CD14-positive monocyte (primary cell): ENCODE results near the gene FBXO34. TPM values are rescaled to one million over a fixed set of nuclear protein-coding genes. Genes with fewer than 3 reads are reported as not detected.

ENCODE experiments used
- DNase-seq, 3 donors: peaks; one replicate each; pipeline ENCODE4 v3.0.0-alpha.2; 2011 to 2022
- H2AFZ ChIP-seq: 2 replicates; pipeline ENCODE4 v1.6.0; 2012; ENCODE audit warnings: mild to moderate bottlenecking, low read depth, low read length, inconsistent platforms; ENCODE audit not compliant: insufficient read depth, poor library complexity, severe bottlenecking
- H3K27ac ChIP-seq, 2 donors: 1 replicate in 1 of 2; 2 replicates in 1 of 2; pipeline ENCODE4 v1.5.1; 2012 to 2013; ENCODE audit warnings: low read length in 2 of 2, control low read depth in 1 of 2, inconsistent platforms in 1 of 2, low read depth in 1 of 2, mild to moderate bottlenecking in 1 of 2
- H3K27me3 ChIP-seq, 2 donors: one replicate each; pipeline versions ENCODE4 v1.6.0 to v1.6.1; 2011 to 2013; ENCODE audit warnings: low read length in 2 of 2; ENCODE audit not compliant: control insufficient read depth in 2 of 2, insufficient read depth in 2 of 2
- H3K36me3 ChIP-seq, 2 donors: replicated peaks in 1 of 2; 1 replicate in 1 of 2; 2 replicates in 1 of 2; pipeline versions ENCODE4 v1.5.1 to v1.6.1; 2012 to 2013; ENCODE audit warnings: low read length in 2 of 2, control low read depth in 1 of 2, inconsistent platforms in 1 of 2, mild to moderate bottlenecking in 1 of 2; ENCODE audit not compliant: insufficient read depth in 2 of 2, control insufficient read depth in 1 of 2
- H3K4me1 ChIP-seq, 2 donors: 1 replicate in 1 of 2; 2 replicates in 1 of 2; pipeline versions ENCODE4 v1.5.1 to v1.6.1; 2012 to 2013; ENCODE audit warnings: low read length in 2 of 2, control low read depth in 1 of 2, inconsistent platforms in 1 of 2, mild to moderate bottlenecking in 1 of 2, moderate library complexity in 1 of 2; ENCODE audit not compliant: insufficient read depth in 2 of 2, control insufficient read depth in 1 of 2
- H3K4me2 ChIP-seq: replicated peaks from 2 replicates; pipeline ENCODE3; 2012; ENCODE audit warnings: low read length, moderate library complexity, mild to moderate bottlenecking; ENCODE audit not compliant: poor library complexity, severe bottlenecking; ENCODE audit errors: extremely low read depth
- H3K4me3 ChIP-seq, 3 experiments: fragments of 200-600 bp in 1 of 3; sonication (generic) in 1 of 3; replicated peaks in 1 of 3; 1 replicate in 2 of 3; 2 replicates in 1 of 3; pipeline ENCODE4 v1.5.1; 2011 to 2013; ENCODE audit warnings: low read length in 3 of 3, mild to moderate bottlenecking in 3 of 3, control low read depth in 2 of 3, low read depth in 2 of 3, inconsistent platforms in 1 of 3, moderate library complexity in 1 of 3
- H3K79me2 ChIP-seq: 2 replicates; pipeline ENCODE4 v1.6.0; 2012; ENCODE audit warnings: mild to moderate bottlenecking, control low read depth, inconsistent platforms, low read length, moderate library complexity; ENCODE audit not compliant: insufficient read depth
- H3K9ac ChIP-seq: 2 replicates; pipeline ENCODE4 v1.6.0; 2017; ENCODE audit warnings: low read length, mild to moderate bottlenecking; ENCODE audit not compliant: insufficient read depth, poor library complexity, severe bottlenecking
- H3K9me3 ChIP-seq, 2 donors: replicated peaks in 1 of 2; 1 replicate in 1 of 2; 2 replicates in 1 of 2; pipeline versions ENCODE4 v1.5.1 to v1.6.1; 2012 to 2013; ENCODE audit warnings: low read length in 2 of 2, control low read depth in 1 of 2; ENCODE audit not compliant: control insufficient read depth in 1 of 2, insufficient read depth in 1 of 2
- H4K20me1 ChIP-seq: 2 replicates; pipeline ENCODE4 v1.6.0; 2012; ENCODE audit warnings: mild to moderate bottlenecking, low read length, control low read depth, moderate library complexity; ENCODE audit not compliant: insufficient read depth
- H3K27ac Mint-ChIP-seq, 7 donors: one replicate each; pipeline ENCODE4 v1.8.0; 2020; ENCODE audit warnings: mild to moderate bottlenecking in 7 of 7, mixed read lengths in 7 of 7, moderate library complexity in 6 of 7, inconsistent platforms in 2 of 7
- H3K27me3 Mint-ChIP-seq, 3 donors: one replicate each; pipeline ENCODE4 v1.8.0; 2021 to 2022; ENCODE audit warnings: low read depth in 3 of 3, mild to moderate bottlenecking in 3 of 3, mixed read lengths in 3 of 3, moderate library complexity in 3 of 3, inconsistent platforms in 1 of 3
- H3K36me3 Mint-ChIP-seq, 2 donors: one replicate each; pipeline ENCODE4 v1.8.0; 2020; ENCODE audit warnings: mixed read lengths in 2 of 2, inconsistent platforms in 1 of 2, mild to moderate bottlenecking in 1 of 2
- H3K4me1 Mint-ChIP-seq: one replicate; pipeline ENCODE4 v1.8.0; 2020; ENCODE audit warnings: mild to moderate bottlenecking, mixed read lengths
- H3K4me3 Mint-ChIP-seq, 2 donors: one replicate each; pipeline ENCODE4 v1.8.0; 2020; ENCODE audit warnings: mild to moderate bottlenecking in 2 of 2, mixed read lengths in 2 of 2, moderate library complexity in 1 of 2
- H3K9me3 Mint-ChIP-seq, 7 donors: one replicate each; pipeline ENCODE4 v1.8.0; 2020 to 2022; ENCODE audit warnings: mixed read lengths in 7 of 7, mild to moderate bottlenecking in 6 of 7, moderate library complexity in 6 of 7, inconsistent platforms in 2 of 7
- WGBS: methylation state at CpG from one replicate; pipeline ENCODE4 v1.1.5; 2013; ENCODE audit warnings: missing lambda C conversion rate; ENCODE audit not compliant: insufficient coverage; 5-methylcytosine and 5-hydroxymethylcytosine counted together
- intact Hi-C, 2 donors: fragments of 100-400 bp; cut with micrococcal nuclease; formaldehyde crosslinking; loops; one replicate each; pipeline versions ENCODE4 v1.15.0 to v1.15.1; 2023
- polyA plus RNA-seq, 3 donors: library from polyadenylated mRNA; depleted of rRNA in 1 of 3; unstranded in 2 of 3; stranded (reverse) in 1 of 3; fragments of 300-500 nt in 2 of 3; fragments of >200 nt in 1 of 3; fragmentation: Illumina TruSeq in 2 of 3; gene quantifications; 1 replicate in 2 of 3; 2 replicates in 1 of 3; pipeline ENCODE4 v1.2.3, GENCODE V29; 2012 to 2021
- TF ChIP-seq, protein P1 (sequence below): fragments of 200-600 bp; IDR thresholded peaks from one replicate; pipeline ENCODE4 v1.8.0; 2022; ENCODE audit warnings: antibody characterized with exemption, mild to moderate bottlenecking

FBXO34 gene
- polyA plus RNA-seq, 3 donors, result 10.3 to 18.1 (median 17.3) TPM

- no peaks in the 10 kb centered on the region for H3K79me2 ChIP-seq
- no peak overlapping the region for H3K4me3 ChIP-seq
- intact Hi-C loops, result loop anchor here in 1 of 2 donors (10.0 kb wide), 1 partner anchor 111 kb away; no protein-coding TSS in a partner anchor
- no peak for DNase-seq
- Mint-ChIP-seq H3K4me3 (no peak overlapping the region), H3K27me3 (peaks cover 6 to 18% (median 7%) of the 10 kb centered on the region in 3 donors), H3K4me1 (peaks cover 4% of the 10 kb centered on the region), H3K36me3 (no peaks in the 10 kb centered on the region), H3K27ac (no peak overlapping the region), H3K9me3 (no peaks in the 10 kb centered on the region)
- no peak overlapping the region for H2AFZ ChIP-seq
- no peaks in the 10 kb centered on the region for H3K4me1 ChIP-seq
- no peaks in the 10 kb centered on the region for H3K9me3 ChIP-seq
- no peaks in the 10 kb centered on the region for H3K36me3 ChIP-seq
- no peaks in the 10 kb centered on the region for H4K20me1 ChIP-seq
- H3K9ac ChIP-seq, result no peak overlapping the region
- no peak overlapping the region for H3K4me2 ChIP-seq
- TF ChIP-seq, protein P1, sequence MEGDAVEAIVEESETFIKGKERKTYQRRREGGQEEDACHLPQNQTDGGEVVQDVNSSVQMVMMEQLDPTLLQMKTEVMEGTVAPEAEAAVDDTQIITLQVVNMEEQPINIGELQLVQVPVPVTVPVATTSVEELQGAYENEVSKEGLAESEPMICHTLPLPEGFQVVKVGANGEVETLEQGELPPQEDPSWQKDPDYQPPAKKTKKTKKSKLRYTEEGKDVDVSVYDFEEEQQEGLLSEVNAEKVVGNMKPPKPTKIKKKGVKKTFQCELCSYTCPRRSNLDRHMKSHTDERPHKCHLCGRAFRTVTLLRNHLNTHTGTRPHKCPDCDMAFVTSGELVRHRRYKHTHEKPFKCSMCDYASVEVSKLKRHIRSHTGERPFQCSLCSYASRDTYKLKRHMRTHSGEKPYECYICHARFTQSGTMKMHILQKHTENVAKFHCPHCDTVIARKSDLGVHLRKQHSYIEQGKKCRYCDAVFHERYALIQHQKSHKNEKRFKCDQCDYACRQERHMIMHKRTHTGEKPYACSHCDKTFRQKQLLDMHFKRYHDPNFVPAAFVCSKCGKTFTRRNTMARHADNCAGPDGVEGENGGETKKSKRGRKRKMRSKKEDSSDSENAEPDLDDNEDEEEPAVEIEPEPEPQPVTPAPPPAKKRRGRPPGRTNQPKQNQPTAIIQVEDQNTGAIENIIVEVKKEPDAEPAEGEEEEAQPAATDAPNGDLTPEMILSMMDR, result no peak
- no peak overlapping the region for H3K27ac ChIP-seq
- peaks cover 6 to 9% of the 10 kb centered on the region in 2 donors for H3K27me3 ChIP-seq
- 88% methylated on average over 1 of the region's 5 CpGs for WGBS
Observed at GRCh38 chr14:55243813-55244212, 27.4 kb upstream of the FBXO34 start.

GRCh38 chr14:55245657-55246268 is 25.5 kb upstream of the FBXO34 start:
- H3K36me3 ChIP-seq, result no peaks in the 10 kb centered on the region
- H3K79me2 ChIP-seq, result no peaks in the 10 kb centered on the region
- H4K20me1 ChIP-seq, result no peaks in the 10 kb centered on the region
- 83% methylated on average over 3 of the region's 4 CpGs for WGBS
- peaks cover 3 to 6% of the 10 kb centered on the region in 2 donors for H3K27me3 ChIP-seq
- no peaks in the 10 kb centered on the region for H3K9me3 Mint-ChIP-seq
- DNase-seq, result peak in 1 of 3 donors; percentile 11
- no peak overlapping the region for H3K4me2 ChIP-seq
- no peak overlapping the region for H2AFZ ChIP-seq
- TF ChIP-seq, protein P1, result peak; percentile 63
- H3K27ac Mint-ChIP-seq, result no peak overlapping the region
- intact Hi-C loops, result loop anchor here in 1 of 2 donors (10.0 kb wide), 1 partner anchor 109 kb away; no protein-coding TSS in a partner anchor
- peaks cover 8 to 13% (median 9%) of the 10 kb centered on the region in 3 donors for H3K27me3 Mint-ChIP-seq
- H3K36me3 Mint-ChIP-seq, result no peaks in the 10 kb centered on the region
- no peaks in the 10 kb centered on the region for H3K9me3 ChIP-seq
- H3K4me3 ChIP-seq, result no peak overlapping the region
- H3K4me1 ChIP-seq, result no peaks in the 10 kb centered on the region
- no peak overlapping the region for H3K27ac ChIP-seq
- H3K9ac ChIP-seq, result no peak overlapping the region
- H3K4me3 Mint-ChIP-seq, result no peak overlapping the region
- H3K4me1 Mint-ChIP-seq, result peaks cover 4% of the 10 kb centered on the region
